Left lung (tissue), 10 donors: ENCODE data around the gene DNAJA1. TPM values are rescaled to one million over a fixed set of nuclear protein-coding genes. Genes with fewer than 3 reads are reported as not detected.
A peak's percentile ranks its signal among the peaks of the same experiment; 100 is the strongest.

Experiments used
- ATAC-seq: fragments of 200-7000 bp; cut with Tn5 transposase; one replicate; pipeline ENCODE4 v1.9.1; 2020; ENCODE audit warnings: moderate library complexity
- DNase-seq, 4 donors: peaks; one replicate each; pipeline ENCODE4 v3.0.0-alpha.2; 2013 to 2020
- H3K27ac ChIP-seq, 2 donors: fragments of 200-600 bp; sonication (generic) in 1 of 2; one replicate each; pipeline versions ENCODE4 v1.5.0 to v1.8.0; 2020 to 2021
- H3K27me3 ChIP-seq, 2 donors: fragments of 200-600 bp; sonication (generic) in 1 of 2; one replicate each; pipeline versions ENCODE4 v1.5.0 to v1.8.0; 2020 to 2021
- H3K36me3 ChIP-seq, 2 donors: fragments of 200-600 bp; sonication (generic) in 1 of 2; one replicate each; pipeline versions ENCODE4 v1.5.0 to v1.8.0; 2020 to 2021
- H3K4me1 ChIP-seq, 2 donors: fragments of 200-600 bp; one replicate each; pipeline ENCODE4 v1.8.0; 2021
- H3K4me3 ChIP-seq, 2 donors: fragments of 200-600 bp; sonication (generic) in 1 of 2; one replicate each; pipeline versions ENCODE4 v1.5.0 to v1.8.0; 2020 to 2021; ENCODE audit warnings: mild to moderate bottlenecking in 1 of 2
- H3K9me3 ChIP-seq, 2 donors: fragments of 200-600 bp; sonication (generic) in 1 of 2; one replicate each; pipeline versions ENCODE4 v1.5.0 to v1.8.0; 2020 to 2021
- intact Hi-C, 2 donors: fragments of 100-400 bp; cut with DNase I; formaldehyde crosslinking; loops; one replicate each; pipeline versions ENCODE4 v1.11.2 to v1.14.2; 2022
- polyA plus RNA-seq, 6 donors: library from polyadenylated mRNA; unstranded; fragments of 120-200 nt; gene quantifications; one replicate each; pipeline ENCODE4 v1.2.1, GENCODE V29; 2013; ENCODE audit not compliant: insufficient read length in 6 of 6
- total RNA-seq, 2 donors: library from RNA; stranded (reverse); fragmentation: NEBNext Ultra II Directional; extraction: Animal tissue kit (Norgen Biotek cat#: 25700); gene quantifications; one replicate each; pipeline ENCODE4 v1.2.1, GENCODE V29; 2021
- TF ChIP-seq, protein P1 (sequence below), 2 donors: fragments of 200-600 bp; sonication (generic) in 1 of 2; IDR thresholded peaks; one replicate each; pipeline versions ENCODE4 v1.5.0 to v1.8.0; 2021; ENCODE audit warnings: antibody characterized with exemption in 2 of 2
- donor health status: DM: no; HTN: yes; CAD: no.
- donor health status: DM: no; HTN: no; CAD: no.

Gene DNAJA1
- total and polyA plus RNA-seq, 8 donors = 132 to 233 (median 189) TPM

DNA sequence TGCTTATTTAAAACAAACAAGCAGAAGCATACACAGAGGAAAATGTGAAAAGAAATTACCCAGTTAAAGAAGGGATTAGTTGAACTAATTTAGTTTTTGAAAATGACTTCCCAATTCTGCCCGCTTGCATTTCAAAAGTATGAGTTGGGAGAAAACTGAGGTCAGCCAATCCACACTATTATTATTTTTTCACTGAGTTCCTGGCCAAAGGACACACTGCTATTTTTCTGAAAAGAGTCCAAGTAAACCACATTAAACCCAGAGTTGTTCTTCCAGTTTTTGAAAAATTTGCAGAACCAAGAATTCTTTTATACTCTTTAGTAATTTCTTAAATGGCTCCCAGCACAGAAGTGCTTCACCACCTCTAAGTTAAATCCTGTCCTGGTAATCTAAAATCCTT, 43.9 kb downstream of the DNAJA1 start:
- TF ChIP-seq, protein P1, sequence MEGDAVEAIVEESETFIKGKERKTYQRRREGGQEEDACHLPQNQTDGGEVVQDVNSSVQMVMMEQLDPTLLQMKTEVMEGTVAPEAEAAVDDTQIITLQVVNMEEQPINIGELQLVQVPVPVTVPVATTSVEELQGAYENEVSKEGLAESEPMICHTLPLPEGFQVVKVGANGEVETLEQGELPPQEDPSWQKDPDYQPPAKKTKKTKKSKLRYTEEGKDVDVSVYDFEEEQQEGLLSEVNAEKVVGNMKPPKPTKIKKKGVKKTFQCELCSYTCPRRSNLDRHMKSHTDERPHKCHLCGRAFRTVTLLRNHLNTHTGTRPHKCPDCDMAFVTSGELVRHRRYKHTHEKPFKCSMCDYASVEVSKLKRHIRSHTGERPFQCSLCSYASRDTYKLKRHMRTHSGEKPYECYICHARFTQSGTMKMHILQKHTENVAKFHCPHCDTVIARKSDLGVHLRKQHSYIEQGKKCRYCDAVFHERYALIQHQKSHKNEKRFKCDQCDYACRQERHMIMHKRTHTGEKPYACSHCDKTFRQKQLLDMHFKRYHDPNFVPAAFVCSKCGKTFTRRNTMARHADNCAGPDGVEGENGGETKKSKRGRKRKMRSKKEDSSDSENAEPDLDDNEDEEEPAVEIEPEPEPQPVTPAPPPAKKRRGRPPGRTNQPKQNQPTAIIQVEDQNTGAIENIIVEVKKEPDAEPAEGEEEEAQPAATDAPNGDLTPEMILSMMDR (IDR thresholded peaks at IDR 0.05) = no peak
- intact Hi-C loops = no loop called here
- ATAC-seq = no peak
- H3K27me3 ChIP-seq = no peaks in the 10 kb centered on the region
- H3K27ac ChIP-seq = no peak overlapping the region
- H3K36me3 ChIP-seq = peaks cover 3 to 100% of the 10 kb centered on the region in 2 donors
- H3K4me3 ChIP-seq = no peak overlapping the region
- DNase-seq = no peak
- H3K4me1 ChIP-seq = peaks cover 0 to 18% of the 10 kb centered on the region in 2 donors
- H3K9me3 ChIP-seq = no peaks in the 10 kb centered on the region

DNA sequence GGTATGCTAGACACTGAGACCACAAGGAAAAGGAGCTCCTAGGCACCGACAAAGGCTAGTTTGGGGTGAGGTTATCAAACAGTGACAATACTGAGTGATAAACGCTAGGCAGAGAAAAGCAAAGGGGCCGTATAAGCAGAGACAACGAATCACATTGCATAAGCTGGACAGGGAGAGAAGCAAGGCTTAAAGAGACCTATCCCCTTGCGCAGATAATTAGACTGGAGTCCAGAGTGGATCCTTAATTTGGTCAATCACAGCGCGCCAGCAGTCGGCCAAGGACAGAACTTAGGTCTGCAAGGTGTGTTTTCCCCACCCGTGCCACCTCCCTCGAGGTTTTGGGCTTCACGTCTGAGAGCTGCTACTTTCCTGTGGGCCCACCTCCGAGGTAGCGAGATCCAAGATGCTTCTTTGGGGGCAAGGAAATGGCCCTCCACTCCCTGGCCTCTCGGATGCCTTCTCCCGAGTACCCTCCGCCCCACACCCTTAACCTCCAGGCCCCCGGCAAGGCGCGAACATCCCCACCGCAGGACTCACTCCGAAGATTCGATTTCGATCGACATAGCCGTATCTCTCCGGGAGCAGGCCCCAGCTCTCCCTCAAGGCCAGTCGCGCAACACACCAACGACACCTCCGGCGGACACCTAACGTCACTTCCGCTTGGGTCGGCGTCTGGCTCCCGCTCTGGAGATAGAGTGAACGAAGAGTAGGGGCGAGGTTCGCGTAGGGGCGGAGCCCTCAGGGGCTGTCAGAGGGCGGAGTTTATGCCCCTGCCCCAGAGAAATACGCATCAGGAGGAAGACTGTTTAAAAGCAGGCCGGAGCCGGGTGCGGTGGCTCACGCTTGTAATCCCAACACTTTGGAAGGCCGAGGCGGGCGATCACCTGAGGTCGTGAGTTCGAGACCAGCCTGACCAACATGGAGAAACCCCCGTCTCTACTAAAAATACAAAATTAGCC, 51.3 kb downstream of the DNAJA1 start, which contains the start of gene SMU1:
TSS of gene SMU1 (minus strand) at position 629 of the 959 bp plus-strand sequence. CDS start at position 563, 66 bp downstream.
- H3K4me1 ChIP-seq = peaks cover 5 to 41% of the 10 kb centered on the region in 2 donors
- H3K4me3 ChIP-seq = peak within 1 kb of the TSS; percentile 65 to 74
- DNase-seq (peak; percentile 96 to 99 (median 98)), ATAC-seq (peak; percentile 98)
- peaks cover 0 to 27% of the 10 kb centered on the region in 2 donors for H3K36me3 ChIP-seq
- TF ChIP-seq, protein P1 (IDR thresholded peaks at IDR 0.05) = no peak
- intact Hi-C loops = no loop called here
- H3K27me3 ChIP-seq = no peaks in the 10 kb centered on the region
- no peaks in the 10 kb centered on the region for H3K9me3 ChIP-seq
- H3K27ac ChIP-seq = peak within 1 kb of the TSS; percentile 88 to 93

DNA sequence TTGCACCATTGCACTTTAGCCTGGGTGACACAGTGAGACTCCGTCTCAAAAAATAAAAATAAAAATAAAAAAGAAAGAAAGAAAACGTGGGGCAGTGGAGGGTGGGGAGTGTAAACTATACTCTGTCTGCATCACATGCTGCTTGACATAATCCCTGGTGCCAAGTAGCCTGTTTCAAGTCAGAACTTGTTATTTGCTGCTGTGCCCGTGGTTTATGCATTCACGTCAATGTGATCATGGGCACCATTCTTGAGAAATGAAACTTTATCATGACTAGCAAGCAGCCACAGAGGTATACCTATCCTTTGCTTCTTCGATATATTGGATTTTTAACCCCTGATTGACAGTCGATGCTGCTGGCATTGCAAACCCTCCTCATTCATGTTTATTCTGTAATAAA, 55.5 kb downstream of the DNAJA1 start:
- H3K27me3 ChIP-seq = no peaks in the 10 kb centered on the region
- no peaks in the 10 kb centered on the region for H3K9me3 ChIP-seq
- no peaks in the 10 kb centered on the region for H3K36me3 ChIP-seq
- no peak for ATAC-seq
- DNase-seq = no peak
- TF ChIP-seq, protein P1 (IDR thresholded peaks at IDR 0.05) = no peak
- H3K27ac ChIP-seq = peak overlapping the region; percentile 23 to 57
- H3K4me1 ChIP-seq = peaks cover 8 to 31% of the 10 kb centered on the region in 2 donors
- no peak overlapping the region for H3K4me3 ChIP-seq
- intact Hi-C loops = loop anchor here in 1 of 2 donors (10.0 kb wide), 2 partner anchors 94 to 144 kb away; no protein-coding TSS in a partner anchor

DNA sequence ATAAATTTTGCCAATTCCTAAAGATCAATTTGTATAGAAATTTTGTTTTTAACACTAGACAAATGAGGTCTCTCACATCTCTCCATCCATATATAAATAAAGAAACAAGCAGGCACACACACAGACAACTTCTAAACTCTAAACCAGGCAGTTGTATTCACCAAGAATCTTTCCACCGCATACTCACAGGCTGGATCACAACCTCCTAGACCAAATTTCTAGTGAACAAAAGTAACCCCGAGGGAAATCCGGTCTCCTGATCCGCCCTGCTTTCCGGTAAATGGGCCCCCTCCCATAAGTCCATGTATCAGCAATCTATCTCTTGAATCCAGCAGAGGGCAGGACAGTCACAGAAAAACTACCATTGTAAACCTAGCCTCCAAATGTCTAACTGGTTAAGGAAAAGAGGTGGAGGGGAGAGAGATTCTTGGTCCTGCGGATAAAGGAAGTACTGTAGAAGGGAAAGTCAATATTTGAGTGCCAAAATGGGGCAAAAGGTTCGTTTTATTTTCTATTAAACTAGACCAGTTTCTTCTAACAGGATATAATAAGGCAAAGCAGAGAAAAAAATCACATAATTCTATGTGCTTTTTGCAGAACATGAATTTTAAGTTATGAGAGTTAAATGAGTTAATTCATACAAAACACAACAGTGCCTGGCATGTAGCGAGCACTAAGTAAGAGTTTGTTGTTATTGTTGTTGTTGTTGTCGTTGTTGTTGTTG, 56.2 kb downstream of the DNAJA1 start:
- no peaks in the 10 kb centered on the region for H3K36me3 ChIP-seq
- no peaks in the 10 kb centered on the region for H3K9me3 ChIP-seq
- TF ChIP-seq, protein P1 (IDR thresholded peaks at IDR 0.05) = peak; percentile 51 to 72
- H3K4me1 ChIP-seq = peaks cover 5 to 27% of the 10 kb centered on the region in 2 donors
- intact Hi-C loops = loop anchor here in 1 of 2 donors (10.0 kb wide), 2 partner anchors 94 to 144 kb away; no protein-coding TSS in a partner anchor
- H3K27me3 ChIP-seq = no peaks in the 10 kb centered on the region
- H3K27ac ChIP-seq = peak overlapping the region; percentile 23 to 57
- ATAC-seq (peak; percentile 75), DNase-seq (peak in 2 of 4 donors; percentile 76 to 90)
- no peak overlapping the region for H3K4me3 ChIP-seq
